CD4-positive, alpha-beta T cell treated with Interleukin-17A for 4 hours (primary cell): ENCODE data around the gene DVL1.
"Not testable (repeated sequence)": the region's sequence is repeated elsewhere in the genome, so short reads cannot be mapped to it uniquely, and the experiment has no call there.

Source experiments
- DNase-seq: peaks from one replicate; pipeline ENCODE4 v3.0.0-alpha.2; 2020; ENCODE audit warnings: mixed read lengths

The DVL1 gene

DNA sequence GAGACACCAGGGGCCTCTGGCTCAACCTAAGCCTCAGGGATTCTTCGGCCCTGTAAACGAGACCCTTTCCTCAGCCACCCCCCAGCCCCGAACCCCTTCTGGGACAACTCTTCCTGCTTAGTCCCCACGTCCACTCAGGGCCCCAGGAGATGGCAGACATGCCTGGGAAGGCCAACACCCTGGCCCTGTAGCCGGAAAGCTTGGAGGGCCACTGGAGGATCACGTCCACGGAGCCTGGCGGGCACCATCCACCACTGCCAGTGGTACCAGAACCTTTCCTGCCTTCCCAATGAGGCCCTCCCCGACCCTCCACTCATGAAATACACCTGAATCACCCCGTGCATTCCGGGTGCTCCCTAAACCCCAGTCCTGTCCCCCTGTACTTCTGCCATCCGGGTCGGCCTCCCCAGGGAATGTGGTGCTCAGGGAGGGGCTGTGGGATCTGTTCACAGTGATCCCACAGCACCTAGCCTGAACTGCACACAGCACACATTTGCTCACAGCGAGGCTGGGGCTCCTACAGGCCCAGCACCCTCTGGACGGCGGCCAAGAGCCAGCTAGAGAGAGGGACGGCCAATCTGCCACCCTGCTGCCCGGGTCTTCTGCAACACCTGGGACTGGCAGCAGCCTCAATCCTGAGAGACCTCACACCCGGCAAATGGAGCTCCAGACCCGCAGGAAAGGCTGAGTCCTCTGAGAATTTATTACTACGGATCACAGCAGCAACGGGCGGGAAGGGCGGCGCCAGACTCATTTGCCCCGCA lies 24.0 kb upstream of the DVL1 start:
- no peak for DNase-seq

DNA sequence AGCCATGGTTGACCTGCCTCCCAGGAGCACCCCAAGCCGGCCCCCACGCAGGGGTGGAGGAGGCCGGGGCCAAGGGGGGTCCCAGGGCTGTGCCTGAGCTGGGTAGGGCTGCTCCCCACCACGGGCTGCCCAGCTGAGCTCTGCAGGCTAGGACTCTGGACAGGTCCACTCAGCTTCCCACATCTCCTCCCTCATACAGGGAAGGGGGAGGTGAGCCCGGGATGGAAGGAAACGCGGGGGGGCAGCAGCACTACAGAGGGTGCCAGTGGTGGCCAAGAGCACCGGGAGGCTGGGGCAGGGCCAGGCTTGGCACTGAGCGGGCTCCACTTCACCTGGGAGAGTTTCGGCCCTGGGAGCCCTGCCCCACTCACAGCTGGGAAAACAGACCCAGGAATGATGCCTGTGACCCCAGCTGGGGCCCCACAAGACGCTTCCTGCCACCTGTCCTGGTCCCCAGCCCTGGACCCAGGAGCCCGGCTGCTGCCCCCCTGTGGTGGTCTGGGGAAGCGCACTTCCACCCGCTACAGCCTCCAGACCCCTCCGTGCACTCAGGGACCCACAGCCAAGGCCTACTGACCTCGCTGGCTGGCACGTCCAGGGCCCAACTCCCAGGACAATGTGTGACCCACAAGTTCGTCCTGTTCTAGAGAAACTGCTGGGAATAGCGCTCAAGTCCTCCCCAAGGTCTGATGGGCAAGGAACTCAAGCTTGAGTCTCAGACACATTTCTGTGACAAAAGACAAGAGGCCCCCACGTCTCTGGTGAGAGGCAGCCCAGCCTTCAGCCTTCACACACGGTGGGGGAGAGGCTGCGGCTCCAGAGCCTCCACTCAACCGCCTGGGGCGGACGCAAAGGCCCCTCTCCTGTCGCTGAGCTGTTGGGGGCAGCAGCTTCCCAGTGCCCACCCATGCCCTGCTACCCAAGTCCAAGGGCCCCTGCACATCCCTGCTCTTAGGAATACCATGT lies 22.8 kb upstream of the DVL1 start:
- peak; percentile 86 for DNase-seq

DNA sequence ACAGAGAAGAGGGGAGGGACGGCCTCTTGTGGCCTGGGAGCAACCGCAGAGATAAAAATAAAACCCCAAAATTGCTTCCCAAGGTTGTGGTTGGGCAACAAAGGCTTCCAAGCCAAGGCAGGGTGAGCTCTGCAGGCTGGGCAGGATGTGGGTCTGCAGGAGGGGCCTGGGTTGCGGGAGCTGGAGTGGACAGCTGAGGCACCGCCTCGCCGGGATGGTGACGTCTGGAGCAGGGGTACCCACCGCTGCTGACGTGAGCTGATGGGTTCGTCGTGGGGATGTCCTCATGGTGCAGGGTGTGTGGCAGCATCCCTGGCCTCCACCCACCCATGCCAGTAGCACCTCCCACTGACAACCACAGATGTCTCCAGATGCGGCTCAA lies 22.1 kb upstream of the DVL1 start:
- peak; percentile 45 for DNase-seq

DNA sequence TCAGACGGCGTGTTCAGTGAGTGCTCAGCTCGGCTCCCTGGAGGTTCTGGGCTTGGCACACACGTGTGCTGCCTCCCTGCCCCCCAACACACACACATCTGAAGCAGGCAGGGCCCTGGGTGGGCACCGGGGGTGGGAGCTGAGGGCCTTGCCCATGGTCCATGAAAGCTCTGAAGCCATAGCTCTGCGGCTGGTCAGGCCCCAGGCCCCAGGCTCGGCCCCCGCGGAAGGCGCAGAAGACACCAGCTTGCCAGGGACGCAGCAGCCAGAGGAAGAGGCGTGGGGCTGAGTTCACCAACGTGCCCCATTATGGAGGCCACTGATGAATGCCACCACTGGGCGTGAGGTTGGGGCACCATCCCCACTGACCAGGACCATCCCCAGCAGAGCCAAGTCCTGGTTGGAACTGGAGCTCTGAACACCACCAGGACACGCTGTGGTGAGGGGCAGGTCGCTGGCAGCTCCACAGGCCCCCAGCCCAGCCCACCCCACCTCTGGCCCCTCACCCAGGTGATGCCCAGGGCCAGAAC lies 21.6 kb upstream of the DVL1 start:
- DNase-seq: no peak

DNA sequence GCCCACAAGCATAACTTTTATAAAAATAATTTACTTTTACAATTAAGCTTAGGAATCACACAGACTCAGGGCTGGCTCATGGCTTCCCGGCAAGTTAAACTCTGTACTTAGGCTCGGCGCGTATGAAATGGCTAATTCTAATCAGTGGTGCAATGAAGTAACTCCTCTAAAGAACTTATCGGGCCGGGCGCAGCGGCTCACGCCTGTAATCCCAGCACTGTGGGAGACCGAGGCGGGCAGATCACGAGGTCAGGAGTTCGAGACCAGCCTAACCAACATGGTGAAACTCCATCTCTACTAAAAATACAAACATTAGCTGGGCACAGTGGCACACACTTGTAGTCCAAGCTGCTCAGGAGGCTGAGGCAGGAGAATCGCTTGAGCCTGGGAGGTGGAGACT lies 20.9 kb upstream of the DVL1 start:
- not testable (repeated sequence) for DNase-seq

DNA sequence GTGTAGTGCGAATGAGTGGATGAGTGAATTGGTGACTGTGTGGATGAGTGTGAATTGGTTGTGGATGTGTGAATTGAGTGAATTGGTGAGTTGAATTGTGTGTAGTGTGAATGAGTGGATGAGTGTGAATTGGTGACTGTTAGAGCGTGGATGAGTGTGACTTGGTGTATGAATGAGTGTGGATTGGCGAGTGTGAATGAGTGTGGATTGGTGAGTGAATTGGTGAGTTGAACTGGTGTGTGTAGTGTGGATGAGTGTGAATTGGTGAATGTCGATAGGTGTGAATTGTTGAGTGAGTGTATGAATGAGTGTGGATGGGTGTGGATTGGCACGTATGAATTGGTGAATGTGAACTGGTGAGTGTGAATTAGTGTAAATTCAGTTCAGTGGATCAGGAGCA lies 18.1 kb upstream of the DVL1 start:
- DNase-seq: no peak

DNA sequence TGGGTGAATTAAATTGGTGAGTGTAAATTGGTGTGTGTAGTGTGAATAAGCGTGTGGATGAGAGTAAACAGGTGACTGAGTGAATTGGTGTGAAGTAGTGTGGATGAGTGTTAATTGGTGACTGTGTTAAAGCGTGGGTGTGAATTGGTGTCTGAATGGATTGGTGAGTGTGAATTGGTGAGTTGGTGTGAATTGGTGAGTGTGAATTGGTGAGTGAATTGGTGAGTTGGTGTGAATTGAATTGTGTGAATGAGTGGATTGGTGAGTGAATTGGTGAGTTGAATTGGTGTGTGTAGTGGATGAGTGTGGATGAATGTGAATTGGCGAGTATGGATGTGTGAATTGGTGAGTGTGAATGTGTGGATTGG lies 17.5 kb upstream of the DVL1 start:
- DNase-seq: no peak

DNA sequence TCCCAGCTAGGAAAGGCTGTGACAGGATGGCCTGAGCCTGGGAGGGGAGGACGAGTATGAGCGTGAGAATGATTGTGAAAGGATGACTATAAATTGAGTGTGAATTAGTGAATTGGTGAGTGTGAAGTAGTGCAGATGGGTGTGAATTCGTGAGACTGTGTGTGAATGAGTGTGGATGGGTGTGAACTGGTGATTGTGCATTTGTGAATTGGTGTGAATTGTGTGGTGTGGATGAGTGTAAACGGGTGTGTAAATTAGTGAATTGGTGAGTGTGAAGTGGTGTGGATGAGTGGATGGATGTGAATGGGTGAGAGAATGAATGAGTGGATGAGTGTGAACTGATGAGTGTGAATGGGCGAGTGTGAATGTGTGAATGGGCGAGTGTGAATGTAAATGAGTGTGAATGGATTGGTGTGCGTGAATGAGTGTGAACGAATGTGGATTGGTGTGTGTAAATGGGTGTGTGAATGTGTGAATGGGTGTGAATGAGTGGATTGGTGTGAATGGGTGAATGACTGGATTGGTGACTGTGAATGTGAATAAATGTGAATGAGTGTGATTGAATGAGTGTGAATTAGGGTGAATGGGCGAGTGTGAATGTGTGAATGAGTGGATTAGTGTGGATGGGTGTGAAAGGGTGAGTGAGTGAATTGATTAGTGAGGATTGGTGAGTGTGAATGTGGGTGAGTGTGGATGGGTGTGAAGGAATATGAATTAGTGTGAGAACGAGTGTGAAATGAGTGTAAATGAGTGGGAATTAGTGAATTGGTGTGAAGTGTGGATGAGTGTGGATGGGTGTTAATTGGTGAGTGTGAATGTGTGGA lies 16.9 kb upstream of the DVL1 start:
- no peak for DNase-seq

DNA sequence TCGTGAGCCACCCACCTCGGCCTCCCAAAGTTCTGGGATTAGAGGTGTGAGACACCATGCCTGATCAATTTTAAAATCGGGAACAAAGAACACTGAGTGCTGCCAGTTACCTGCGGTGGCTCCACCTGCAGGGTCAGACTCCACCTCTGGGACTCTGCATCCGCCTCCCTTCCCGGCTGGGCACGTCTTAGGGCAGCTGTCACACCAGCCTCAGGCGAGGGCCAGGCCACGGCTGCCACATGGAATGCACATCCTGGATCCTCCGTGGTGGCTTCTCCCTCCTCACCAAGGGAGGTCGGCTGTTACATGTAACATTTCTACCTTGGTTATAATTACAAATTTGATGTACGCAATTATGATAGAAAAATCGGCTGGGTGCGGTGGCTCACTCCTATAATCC lies 15.0 kb upstream of the DVL1 start:
- DNase-seq: no peak

DNA sequence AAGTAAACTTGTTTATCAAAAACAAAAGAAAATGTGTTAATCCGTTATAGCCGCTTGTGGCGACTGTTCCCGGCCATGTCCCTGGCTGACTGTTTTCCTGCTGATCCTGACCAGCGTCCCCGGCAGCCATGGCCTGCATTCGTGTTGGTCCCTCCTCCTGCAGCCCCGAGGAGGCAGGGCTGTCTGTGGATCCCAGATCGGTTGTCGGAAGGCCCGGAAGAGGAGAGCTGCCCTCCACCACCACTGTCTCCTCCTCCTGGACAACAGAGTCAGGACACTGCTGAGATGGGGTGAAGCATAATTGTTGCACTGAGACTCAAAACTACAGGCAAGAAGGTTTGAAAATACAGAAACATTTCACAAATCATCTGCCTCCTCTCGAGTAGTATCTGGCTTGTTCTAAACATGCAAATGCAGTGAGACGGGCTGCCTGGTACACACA lies 12.8 kb upstream of the DVL1 start:
- no peak for DNase-seq

DNA sequence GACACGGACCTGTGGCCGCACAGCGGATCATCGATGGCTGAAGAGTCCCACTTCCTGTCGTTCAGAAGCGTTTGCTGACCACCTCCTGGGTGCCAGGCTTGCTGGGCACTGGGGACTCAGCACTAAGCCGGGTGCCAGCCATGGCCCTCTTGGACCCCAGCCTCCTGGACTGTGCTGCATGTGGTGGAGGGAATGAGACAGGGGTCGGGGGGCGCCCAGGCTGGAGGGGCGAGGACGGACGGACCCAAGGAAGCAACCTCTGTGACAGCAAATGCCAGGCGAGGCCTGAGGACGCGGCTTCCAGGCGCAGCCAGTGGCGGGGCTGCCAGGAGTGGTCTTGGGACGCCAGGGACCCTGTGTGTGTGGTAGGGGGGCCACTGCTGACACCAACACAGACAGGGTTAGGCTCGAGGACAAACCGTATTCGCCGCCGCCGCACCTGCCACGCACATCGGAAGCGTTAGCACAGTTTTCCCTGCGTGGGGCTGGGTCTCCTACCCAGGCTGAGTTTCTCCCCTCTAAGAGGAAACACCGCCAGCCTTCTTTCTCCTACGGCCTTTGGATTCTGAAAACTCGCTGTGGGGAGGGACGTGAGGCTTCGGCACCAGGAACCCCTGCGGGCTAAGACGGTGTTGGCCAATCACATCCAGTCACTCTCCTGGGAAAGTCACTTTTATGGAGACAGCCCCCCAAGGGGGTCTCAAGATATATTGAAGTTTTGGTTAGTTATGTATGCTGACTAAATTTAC lies 12.2 kb upstream of the DVL1 start:
- DNase-seq: no peak

DNA sequence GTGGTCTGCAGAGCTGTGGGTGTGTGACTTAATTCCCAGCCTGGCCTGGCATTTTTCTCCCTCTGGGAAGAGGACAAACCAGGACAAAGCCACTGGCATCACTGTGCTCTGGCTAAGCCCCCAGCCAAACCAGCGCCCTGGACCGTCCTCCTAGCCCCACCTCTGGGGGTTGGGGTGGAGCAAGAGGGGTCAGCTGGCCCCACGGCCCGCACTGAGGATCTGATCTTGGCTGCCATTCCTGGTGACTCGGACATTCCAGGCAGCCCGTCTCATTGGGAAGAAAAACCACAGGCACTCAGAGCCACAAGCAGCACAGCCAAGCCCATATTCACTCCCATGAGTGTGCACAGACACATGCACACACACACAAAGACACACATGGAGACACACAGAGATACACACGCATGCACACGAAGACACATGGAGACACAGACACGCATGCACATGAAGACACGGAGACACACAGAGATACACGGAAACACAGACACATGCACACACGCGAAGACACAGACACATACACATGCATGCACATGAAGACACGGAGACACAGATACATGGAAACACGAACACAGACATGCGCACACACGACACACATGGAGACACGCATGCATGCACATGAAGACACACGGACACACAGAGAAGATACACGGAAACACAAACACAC lies 11.4 kb upstream of the DVL1 start:
- DNase-seq: no peak

DNA sequence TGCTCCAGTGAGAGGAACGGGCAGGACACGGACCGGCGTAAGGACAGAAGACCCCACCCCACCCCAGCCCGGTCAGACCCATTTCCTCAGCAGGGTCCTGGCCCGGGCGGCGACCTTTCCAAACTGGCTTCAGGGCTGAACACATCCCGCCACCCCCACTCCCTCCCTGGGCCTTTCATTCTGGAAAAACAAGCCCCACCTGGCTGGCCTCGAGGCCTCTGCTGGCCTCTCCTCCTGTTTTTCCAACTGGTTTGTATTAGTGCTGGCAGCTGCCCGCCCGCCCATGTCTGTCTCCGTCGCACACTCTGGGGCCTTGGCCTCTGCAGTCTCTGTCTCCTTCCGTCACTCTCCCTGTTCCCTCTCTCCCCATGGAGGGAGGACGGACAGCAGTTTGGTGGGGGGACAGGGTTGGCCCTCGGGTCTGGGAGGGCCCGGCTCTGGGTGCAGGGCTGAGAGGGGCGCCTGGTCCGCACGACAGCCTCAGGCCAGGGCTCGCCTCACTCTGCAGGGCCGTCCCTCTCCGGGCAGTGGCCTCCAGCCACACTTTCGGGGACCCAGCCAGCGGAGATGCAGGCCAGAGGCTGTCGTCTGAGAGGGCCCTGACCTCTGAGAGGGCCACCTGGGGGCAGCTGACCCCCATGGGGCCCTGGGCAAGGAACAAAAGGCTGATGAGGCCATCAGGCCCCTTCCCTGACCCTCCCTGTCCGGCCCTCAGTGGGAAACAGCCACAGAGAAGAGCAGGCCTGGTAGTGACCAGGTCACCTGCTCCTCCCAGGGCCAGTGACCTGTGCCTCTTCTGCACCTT lies 10.6 kb upstream of the DVL1 start:
- DNase-seq: no peak

DNA sequence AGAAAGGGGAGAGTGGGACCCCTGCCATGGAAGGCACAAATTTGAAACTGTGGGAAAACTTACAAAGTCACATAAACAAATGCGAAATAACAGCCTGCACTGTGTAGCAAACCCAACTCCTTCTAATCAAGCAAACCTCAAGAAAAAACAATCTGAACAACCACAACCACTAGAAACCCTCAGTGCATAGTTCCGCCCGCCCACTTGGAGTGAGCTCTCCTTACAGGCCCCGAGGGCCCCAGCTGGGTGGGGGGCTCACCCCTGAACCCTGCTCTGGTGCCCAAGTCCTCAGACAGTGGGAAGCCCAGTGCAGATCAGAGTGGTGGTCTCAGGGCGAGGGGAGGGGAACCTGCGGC lies 10.1 kb upstream of the DVL1 start:
- no peak for DNase-seq

DNA sequence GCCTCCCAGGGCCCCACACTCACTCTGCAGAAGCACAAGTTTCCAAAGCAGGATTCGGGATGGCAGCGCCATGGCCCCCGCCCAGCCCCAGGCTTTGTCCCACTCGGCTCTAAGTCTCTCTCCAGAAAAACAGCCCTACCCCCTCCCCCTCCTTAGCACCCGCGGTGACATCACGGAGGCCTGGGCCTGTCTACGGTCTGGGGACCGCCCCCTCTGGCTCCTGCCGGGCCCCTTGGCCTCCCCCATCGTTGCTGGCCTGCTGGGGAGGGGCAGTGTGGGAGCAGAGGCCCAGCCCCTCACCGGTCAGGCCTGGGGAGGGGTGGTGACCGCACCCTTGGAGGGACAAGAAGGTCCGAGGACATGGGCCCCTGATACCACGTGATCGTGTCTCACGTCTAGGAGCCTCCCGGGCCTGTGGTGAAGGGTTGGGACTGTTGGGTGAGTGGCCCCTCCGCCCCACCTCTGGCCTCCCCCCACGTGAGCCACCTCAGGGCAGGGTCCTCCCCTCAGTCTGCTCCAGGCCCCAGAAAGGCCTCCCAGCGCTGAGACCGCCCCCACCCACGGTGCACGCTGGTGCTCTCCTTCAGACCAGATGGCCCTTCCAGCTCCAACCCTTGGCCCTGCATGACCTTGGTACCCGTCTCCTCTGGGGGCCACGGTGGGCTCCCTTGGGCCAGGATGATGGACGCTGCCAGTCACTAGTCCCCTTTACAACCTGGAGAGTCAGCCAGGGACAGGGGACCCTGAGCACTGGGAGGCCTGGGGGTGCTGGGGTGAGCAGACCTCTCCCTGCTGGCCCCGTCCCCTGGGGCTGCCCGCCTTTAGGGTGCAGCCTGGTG lies 9.4 kb upstream of the DVL1 start, which contains the start of gene MXRA8:
TSS of gene MXRA8 (minus strand) at position 123 of the 839 bp plus-strand sequence. CDS start at position 72, 51 bp downstream.
- DNase-seq: no peak

DNA sequence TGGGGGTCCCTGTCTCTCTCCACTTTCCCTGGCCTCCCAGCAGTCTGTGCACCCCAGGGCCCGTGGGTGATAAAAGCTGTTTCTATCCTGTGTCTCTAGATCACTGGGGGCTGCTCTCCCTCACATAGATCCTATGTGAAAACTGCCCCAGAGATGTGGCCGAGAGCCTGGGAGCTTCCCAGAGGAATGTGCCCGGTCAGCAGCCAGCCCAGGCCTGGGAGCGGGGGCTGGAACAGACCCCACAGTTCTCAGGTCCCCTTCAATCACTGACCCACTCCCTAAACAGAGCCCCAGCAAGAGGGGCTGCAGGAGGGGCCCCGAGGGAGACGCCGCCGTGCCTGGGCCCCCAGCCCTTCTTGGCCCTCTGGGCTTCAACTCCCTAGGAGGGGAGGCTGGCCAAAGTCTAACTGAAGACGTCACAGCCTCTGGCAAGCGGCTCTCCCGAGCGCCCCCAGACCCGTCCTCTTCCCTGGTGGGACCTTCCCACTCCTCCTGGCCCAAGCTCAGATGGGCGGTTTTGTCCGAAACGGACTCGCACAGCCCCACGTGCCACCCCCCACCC lies 8.7 kb upstream of the DVL1 start:
- DNase-seq: no peak

DNA sequence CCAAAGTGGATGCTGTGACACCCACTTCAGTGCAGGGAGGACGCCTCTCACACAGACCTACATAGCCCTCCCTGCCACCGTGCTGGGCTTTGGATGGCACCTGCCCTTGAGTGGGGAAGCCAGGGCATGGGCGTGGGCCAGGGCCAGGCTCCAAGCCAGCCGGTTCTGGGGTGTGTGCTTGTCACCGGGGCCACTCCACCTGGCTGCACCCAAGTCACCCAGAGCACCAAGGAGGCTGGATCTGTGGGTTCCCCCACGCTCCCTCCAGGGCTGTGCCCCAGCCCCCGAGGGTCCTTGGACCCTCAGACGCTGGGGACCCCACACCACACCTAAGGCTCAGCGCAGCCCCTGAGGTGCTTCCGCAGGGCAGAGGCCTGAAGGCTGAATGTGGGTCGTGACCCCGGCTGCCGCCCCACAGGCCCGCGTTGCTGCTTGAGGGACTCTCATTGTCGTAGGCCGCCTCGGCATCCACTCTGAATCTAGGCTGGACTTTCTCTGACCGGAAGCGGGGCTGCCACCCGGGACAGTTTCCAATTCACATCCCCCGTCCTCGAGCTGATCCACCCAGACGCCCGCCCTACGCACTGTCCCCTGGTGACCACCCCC lies 7.7 kb upstream of the DVL1 start:
- no peak for DNase-seq

DNA sequence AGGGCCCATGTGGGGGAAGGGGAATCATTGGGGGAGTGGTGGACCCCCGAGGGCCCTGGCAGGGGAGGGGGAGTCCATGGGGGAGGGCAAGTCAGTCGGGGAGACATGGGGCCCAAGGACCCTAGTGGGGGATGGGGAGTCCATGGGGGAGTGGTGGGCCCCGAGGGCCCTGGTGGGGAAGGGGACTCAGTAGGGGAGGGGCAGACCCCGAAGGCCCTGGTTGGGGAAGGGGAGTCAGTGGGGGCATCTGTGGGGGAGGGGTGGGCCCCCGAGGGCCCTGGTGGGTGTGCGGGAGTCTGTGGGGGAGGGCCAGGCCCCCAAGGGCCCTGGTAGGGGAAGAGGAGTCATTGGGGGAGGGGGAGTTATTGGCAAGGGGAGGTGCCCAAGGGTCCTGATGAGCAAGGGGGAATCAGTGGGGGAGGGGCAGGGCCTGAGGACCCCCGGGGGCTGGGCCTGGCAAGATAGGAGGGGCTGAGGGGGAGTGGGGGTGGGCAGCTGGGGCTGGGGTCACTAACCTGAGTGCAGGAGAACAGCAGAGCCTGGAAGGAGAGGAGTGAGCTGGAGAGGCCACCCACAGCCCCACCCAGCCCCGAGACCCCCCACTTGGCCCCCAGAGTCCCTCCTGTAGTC lies 7.1 kb upstream of the DVL1 start:
- no peak for DNase-seq
